AG04449 (cell line): ENCODE data around the gene TGFBR3.

Source experiments
- CTCF ChIA-PET: fragments of 350-600 bp; formaldehyde crosslinking; extraction: SDS; loops from one replicate; lab custom pipeline; 2021; ENCODE audit warnings: antibody characterized with exemption; lab: Yijun Ruan, JAX
- POLR2A ChIA-PET: fragments of 400-600, 350-600 bp; formaldehyde crosslinking; extraction: SDS; loops from one replicate; lab custom pipeline; 2020; ENCODE audit warnings: antibody characterized with exemption, inconsistent platforms; lab: Yijun Ruan, JAX
- DNase-seq: peaks from one replicate; pipeline ENCODE4 v3.0.0-alpha.2; 2010; ENCODE audit warnings: low read depth, low spot score
- H3K4me3 ChIP-seq: 2 replicates; pipeline ENCODE4 v1.5.1; 2011; ENCODE audit warnings: low read depth, mild to moderate bottlenecking, control low read depth, low read length
- TF ChIP-seq, protein P1 (sequence below): IDR thresholded peaks from one replicate; pipeline ENCODE4 v1.5.1; 2011; ENCODE audit warnings: mild to moderate bottlenecking, moderate library complexity, low read length, control low read depth, inconsistent platforms; ENCODE audit not compliant: insufficient read depth; ENCODE audit errors: missing control alignments

TGFBR3 gene

DNA sequence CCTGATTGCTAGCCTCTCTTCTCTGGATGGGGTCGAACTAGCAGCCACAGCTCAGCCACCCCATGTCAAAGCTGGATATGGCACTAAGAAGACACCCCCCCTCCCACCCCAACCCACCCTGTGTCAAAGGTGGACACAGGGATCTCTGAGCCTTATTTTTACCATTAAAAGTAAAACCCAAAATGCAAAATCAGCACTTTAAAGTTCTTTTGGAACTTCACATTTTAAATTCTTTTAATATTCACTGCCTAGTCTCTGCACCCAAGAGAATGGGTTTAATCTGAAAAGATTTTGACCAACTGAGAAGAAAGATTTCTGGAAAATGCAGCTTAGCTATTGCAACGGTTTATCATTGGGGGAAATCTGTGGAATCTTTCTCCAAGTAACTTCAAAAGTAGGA is 167.6 kb downstream of the TGFBR3 start:
- ChIA-PET CTCF (no interaction called here), POLR2A (interaction anchor here (0.6 kb wide), 1 partner anchor 107 kb away, joined by 3 read pairs; no protein-coding TSS in a partner anchor)
- no peak for DNase-seq

DNA sequence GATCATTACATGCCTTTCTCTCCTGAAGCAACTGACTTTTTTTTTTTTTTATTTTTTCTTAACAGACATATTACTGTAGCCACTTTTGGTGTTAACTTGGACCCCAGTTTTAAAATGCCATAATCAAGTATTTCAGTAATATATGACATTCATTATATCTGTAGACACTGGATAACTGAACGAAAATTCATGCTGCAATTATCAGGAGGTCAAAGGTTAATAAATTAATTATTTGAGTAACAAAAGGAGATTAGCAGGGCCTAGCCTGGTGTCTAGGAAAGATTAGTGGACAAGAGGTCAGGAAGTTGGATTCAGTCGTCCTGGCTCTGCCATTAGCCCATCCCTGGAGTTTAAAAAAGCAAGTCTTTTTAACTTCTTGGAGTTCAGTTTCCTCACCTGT is 168.1 kb downstream of the TGFBR3 start:
- POLR2A ChIA-PET, result no interaction called here
- no peak overlapping the region for H3K4me3 ChIP-seq
- no peak for DNase-seq
- TF ChIP-seq, protein P1, sequence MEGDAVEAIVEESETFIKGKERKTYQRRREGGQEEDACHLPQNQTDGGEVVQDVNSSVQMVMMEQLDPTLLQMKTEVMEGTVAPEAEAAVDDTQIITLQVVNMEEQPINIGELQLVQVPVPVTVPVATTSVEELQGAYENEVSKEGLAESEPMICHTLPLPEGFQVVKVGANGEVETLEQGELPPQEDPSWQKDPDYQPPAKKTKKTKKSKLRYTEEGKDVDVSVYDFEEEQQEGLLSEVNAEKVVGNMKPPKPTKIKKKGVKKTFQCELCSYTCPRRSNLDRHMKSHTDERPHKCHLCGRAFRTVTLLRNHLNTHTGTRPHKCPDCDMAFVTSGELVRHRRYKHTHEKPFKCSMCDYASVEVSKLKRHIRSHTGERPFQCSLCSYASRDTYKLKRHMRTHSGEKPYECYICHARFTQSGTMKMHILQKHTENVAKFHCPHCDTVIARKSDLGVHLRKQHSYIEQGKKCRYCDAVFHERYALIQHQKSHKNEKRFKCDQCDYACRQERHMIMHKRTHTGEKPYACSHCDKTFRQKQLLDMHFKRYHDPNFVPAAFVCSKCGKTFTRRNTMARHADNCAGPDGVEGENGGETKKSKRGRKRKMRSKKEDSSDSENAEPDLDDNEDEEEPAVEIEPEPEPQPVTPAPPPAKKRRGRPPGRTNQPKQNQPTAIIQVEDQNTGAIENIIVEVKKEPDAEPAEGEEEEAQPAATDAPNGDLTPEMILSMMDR, result no peak
- CTCF ChIA-PET, result no interaction called here

More for the DNA sequence above, 167.6 kb downstream of the TGFBR3 start:
- TF ChIP-seq, protein P1, result no peak
- H3K4me3 ChIP-seq, result no peak overlapping the region

DNA sequence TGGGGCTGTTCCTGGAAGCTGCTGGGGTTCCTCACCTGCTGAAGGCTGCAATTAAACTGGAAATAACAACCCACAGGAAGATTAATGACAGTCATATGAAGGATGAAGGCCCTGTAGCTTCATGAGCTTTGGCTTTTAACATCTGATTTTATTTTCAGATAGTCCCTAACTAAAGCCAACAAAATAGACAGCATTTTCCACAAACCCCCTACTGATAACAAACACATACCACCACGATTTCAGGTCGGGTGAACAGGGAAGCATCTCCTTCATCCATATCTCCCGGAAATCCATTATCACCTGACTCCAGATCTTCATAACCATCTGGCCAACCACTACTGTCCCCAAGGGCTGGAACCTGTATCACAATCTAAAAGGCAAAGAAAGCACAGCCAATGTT is 169.6 kb downstream of the TGFBR3 start:
- no peak overlapping the region for H3K4me3 ChIP-seq
- TF ChIP-seq, protein P1, result no peak
- CTCF ChIA-PET, result no interaction called here
- DNase-seq, result no peak
- POLR2A ChIA-PET, result no interaction called here

DNA sequence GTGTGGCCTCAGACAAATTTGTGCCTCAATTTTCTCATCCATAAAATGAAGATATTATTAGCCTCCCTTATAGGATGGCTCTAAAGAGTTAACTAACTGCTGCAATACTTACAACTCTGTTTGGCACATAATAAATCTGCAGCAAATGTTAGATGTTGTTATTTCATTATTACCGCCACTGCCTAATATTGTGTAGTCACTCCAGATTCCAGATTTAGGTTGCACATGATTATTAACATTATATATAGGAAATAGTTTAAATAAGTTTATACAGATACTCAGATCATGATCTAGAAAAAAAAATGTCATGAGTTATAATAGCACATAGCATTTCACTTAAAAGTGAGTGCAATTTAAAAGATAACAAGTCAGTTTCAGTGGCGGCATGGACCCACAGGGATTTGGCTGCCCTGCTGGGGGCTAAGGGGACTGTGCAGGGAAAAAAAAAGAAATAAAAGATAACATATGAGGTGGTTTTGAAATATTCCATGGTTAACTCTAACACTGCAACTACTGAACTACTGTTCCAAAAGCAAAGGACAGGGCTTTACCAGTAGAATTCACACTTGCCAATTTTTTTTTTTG is 170.4 kb downstream of the TGFBR3 start:
- CTCF ChIA-PET, result interaction anchor here (0.6 kb wide), 1 partner anchor 132 kb away, joined by 3 read pairs; no protein-coding TSS in a partner anchor
- H3K4me3 ChIP-seq, result no peak overlapping the region
- POLR2A ChIA-PET, result no interaction called here
- no peak for DNase-seq
- TF ChIP-seq, protein P1, result no peak

DNA sequence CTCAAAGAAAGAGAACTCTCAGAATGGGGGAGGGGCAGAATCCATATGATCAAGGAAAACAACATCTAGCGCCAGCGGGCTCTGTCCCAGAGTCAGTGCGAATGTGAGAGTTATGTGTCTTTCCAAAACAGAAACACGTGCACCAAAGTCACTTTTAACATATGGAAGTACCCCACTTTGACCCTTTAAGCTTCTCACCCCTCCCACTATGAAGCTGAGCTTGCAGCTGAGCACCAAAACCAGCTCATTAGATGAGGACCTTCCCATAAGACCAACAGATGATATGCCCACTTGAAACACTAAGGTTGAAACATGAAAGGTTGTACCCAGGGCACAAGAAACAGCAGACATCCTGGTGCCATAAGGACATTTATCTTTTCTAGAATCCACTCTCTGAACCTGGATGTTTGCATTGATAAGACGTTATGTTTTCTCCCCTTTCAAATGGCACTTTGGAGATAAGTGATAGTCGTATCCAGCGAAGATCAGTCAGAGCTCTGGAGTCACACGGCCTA is 171.0 kb downstream of the TGFBR3 start:
- ChIA-PET POLR2A (no interaction called here), CTCF (interaction anchor here (0.6 kb wide), 1 partner anchor 132 kb away, joined by 3 read pairs; no protein-coding TSS in a partner anchor)
- TF ChIP-seq, protein P1, result no peak
- DNase-seq, result no peak
- H3K4me3 ChIP-seq, result no peak overlapping the region

DNA sequence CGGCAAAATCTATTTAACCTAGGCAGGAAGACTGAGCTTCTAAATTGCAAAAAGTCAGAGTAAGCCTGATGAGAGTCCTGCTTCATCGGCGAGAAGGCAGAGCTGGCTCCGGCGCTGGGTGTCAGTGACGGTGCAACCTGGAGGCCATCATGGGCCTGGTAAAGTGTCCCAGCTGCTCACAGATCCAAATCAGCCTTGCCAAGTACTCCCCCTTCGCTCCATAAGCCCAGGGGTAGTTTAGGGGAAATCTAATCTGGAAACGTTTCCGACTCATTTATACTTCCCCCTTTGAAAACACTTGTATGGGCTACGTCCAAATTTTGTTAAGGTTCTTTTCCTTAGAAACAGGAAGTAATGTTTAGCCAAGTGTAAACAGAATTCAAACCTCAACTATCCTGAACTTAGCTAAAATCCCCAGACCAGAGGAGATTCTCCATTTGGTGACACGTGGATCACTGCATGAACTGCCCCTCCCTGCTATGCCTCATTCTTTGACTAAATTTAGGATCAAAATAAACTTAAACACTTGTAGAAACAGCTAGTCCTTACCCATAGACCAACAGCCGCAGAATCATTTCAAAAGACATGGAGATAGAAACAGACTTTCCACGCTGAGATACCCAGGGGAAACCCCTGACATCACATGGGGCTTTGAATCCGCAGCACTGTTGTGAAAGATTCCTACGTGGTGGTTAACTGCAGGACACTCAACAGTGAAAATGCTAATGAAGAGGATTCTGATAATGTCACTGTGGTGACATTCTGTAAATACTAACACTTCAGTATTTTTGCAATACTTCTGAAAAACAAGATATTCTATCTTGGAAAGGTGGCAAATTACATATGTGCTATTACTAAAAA is 172.7 kb downstream of the TGFBR3 start:
- no peak for DNase-seq
- CTCF ChIA-PET, result interaction anchor here (0.9 to 1.8 kb wide), 4 partner anchors 8 to 214 kb away, joined by 3 to 4 read pairs (median 4); no protein-coding TSS in a partner anchor

More for the DNA sequence above, 172.7 kb downstream of the TGFBR3 start:
- TF ChIP-seq, protein P1, result no peak
- H3K4me3 ChIP-seq, result no peak overlapping the region
- POLR2A ChIA-PET, result interaction anchor here (0.9 kb wide), 1 partner anchor 172 kb away, joined by 3 read pairs; no protein-coding TSS in a partner anchor
